Measurements from ENCODE around the gene ZNF865.
A peak's percentile ranks its signal among the peaks of the same experiment; 100 is the strongest.
"Not testable (repeated sequence)": the region's sequence is repeated elsewhere in the genome, so short reads cannot be mapped to it uniquely, and the experiment has no call there.

Gene ZNF865

DNA sequence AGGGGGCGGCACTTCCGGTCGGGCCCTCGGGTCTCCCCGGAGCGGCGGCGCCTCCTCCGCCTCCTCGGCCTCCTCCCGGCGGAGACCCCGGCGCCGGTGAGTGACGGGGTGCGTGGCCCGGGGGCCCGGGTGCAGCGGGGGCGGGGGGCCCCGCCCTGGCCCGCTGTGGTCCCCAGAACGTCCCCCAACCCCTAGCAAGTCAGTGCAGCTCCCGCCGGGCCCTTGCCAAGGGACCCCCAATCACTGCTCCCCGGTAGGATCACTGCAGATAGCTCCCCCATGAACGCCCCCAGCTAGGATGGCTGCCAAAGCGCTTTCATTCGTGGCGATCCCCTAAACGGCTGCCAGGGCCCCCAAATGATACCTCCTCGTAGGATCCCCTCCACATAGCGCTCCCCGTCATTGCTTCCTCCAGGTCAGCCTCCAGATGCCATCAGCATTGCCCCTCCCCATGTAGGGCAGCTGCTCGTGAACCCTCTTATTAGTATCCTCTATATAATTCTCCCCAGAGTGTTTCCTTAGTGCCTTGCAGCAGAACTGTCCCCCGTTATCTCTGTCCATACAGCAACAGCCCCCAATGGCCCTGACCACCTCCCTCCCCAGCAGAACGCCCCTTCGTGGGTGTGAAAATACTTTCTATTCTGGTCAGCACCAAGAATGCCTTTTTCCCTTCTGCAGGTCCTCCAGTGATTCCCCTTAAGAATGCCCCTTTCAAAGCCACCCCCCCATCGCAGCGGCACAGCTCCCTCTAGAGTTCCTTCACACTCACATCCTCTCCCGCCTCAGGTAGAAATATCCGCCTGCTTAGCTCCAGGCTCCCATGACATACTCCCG, at the start of gene ZNF865:
Gene ZNF865 (plus strand): TSS at position 11 of the 834 bp plus-strand sequence. CDS start 7,972 bp downstream, outside the sequence.
- FAIRE-seq = no peak

- no peak for FAIRE-seq
These were observed 45.8 kb upstream of the ZNF865 start for GRCh38 chr19:55559684-55560083.

- FAIRE-seq = no peak
These were observed 42.2 kb upstream of the ZNF865 start for GRCh38 chr19:55563261-55563690.

DNA sequence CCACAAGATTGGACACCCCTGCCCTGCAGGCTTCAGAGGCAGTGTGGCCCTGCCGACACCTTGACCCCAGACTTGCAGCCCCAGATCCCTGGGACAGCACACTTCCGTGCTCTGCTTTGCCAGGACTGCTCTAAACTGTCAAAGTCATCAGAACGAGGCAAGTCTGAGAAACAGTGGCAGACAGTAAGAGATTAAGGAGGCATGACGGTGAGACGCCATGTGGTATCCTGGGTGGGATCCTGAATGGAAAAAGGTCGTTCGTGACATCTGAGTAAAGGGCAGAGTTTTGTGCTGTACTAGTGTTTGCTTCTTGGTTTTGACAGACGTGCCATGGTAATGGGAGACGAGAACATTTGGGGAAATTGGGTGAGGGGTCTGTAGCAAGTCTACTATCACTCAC, 38.6 kb upstream of the ZNF865 start:
- no peak for FAIRE-seq

- no peak for FAIRE-seq
These were observed 37.6 kb upstream of the ZNF865 start for GRCh38 chr19:55567708-55568328.

- FAIRE-seq = not testable (repeated sequence)
These were observed 36.0 kb upstream of the ZNF865 start for GRCh38 chr19:55569477-55569876.

DNA sequence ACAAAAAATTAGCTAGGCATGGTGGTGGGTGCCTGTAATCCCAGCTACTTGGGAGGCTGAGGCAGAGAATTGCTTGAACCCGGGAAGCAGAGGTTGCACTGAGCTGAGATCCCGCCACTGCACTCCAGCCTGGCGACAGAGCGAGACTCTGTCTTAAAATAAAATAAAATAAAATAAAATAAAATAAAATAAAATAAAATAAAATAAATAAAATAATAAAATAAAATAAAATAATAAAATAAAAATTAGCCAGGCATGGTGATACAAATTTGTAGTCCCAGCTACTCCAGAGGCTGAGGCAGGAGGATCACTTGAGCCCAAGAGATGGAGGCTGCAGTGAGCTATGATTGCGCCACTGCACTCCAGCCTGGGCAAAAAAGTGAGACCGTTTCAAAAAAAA, 31.5 kb upstream of the ZNF865 start:
- not testable (repeated sequence) for FAIRE-seq

DNA sequence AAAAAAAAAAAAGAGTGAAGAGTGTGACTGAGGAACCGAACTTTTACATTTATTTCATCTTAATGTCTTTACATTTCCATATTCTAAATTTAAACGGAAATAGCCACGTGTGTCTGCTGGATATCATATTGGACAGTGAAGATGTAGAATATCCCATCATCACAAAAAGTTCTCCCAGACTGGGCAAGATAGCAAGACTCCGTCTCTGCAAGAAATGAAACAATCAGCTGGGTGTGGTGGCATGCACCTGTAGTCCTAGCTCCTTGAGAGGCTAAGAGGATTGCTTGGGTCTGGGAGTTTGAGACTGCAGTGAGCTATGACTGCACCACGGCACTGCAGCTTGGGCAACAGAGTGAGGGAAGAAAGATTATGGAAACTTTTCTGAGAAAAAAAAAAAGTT, 28.7 kb upstream of the ZNF865 start:
- FAIRE-seq = no peak

DNA sequence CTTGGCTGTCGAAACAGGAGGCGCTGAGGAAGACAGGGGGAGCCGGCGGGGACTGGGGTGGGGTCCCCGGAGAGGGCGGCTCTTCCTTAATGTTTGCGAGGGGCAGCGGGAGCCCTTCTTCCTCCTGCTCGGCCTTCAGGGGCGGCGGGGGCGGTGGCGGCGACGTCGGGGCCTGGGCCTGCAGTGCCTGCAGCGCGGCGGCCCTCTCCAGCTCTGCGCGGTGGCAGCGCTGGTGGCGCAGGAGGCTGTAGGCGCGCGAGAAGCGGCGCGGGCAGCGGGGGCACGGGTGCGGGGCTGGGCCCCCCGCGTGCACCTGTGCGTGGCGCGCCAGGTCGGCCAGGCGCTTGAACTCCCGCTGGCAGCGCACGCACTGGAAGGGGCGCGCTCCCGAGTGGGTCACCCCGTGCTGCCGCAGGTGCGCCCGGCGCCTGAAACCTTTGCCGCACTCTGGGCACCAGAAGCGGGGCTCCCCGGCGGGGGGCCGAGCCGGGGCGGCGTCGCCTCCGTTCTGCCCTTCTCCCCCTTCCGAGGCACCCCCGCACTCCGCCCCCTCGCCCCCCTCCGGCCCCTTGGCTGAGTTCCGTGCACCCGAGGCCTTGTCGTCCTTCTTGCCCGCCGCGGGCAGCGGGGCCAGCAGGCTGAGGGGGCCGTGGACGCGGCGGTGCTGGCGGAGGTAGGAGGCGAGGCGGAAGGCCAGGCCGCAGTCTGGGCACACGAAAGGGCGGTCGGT, 27.3 kb upstream of the ZNF865 start:
- FAIRE-seq = no peak

GRCh38 chr19:55578761-55579747, 26.4 kb upstream of the ZNF865 start:
- FAIRE-seq = no peak

GRCh38 chr19:55579766-55580621, 25.5 kb upstream of the ZNF865 start:
- FAIRE-seq = no peak

- no peak for FAIRE-seq
These were observed 24.8 kb upstream of the ZNF865 start, which contains the start of gene ZNF579 for GRCh38 chr19:55580628-55581144. TSS of gene ZNF579 (minus strand) at chr19:55580848. CDS start at chr19:55579639, 1,209 bp downstream.

GRCh38 chr19:55581145-55581822, 24.2 kb upstream of the ZNF865 start:
- no peak for FAIRE-seq

DNA sequence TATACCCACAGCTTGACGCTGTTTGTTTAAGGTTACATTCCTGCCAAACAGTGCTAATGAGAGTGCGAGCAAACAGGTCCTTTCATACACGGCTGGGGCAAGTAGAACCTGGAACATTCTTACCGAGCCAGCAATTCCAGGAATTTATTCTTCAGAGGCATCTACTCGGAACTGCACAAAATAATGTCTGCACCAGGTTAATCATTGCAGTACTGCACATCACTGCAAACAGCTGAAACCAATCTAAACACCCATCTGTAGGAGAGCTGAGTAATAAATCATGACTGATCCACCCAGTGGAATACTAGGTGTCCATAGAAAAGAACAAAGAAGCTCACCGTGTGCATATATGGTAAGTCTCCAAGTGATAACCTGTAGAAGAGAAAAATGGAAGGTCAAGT, 23.6 kb upstream of the ZNF865 start:
- FAIRE-seq = no peak

GRCh38 chr19:55582284-55582683, 23.2 kb upstream of the ZNF865 start:
- FAIRE-seq = not testable (repeated sequence)

DNA sequence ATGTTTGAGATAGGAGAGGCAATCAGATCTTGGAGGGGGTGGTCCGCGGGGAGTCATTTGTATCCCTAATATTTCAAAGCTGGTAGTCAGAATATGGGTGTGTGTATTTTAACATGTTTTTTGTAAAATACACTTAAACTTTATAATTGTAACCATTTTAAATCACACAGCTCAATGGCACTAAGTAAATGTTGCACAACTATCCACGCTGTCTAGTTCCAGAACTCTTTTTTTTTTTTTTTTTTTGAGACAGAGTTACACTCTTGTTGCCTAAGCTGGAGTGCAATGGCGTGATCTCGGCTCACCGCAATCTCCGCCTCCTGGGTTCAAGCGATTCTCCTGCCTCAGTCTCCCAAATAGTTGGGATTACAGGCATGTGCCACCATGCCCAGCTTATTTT, 21.6 kb upstream of the ZNF865 start:
- FAIRE-seq = not testable (repeated sequence)

GRCh38 chr19:55584871-55585270, 20.6 kb upstream of the ZNF865 start:
- FAIRE-seq = no peak

GRCh38 chr19:55585658-55586339, 19.6 kb upstream of the ZNF865 start:
- no peak for FAIRE-seq

GRCh38 chr19:55586976-55587668, 18.3 kb upstream of the ZNF865 start:
- FAIRE-seq = peak; percentile 86
